NCI-H345 (cell line): ENCODE measurements around the gene KCNJ6.
"Not testable (repeated sequence)": the region's sequence is repeated elsewhere in the genome, so short reads cannot be mapped to it uniquely, and the experiment has no call there.

ENCODE experiments used
- DNase-seq: peaks from one replicate; lab custom pipeline; 2025; lab: John Stamatoyannopoulos, UW

The KCNJ6 gene

GRCh38 chr21:37601027-37601426 lies 315.2 kb downstream of the KCNJ6 start:
- no peak for DNase-seq

- DNase-seq, result no peak
Measured at GRCh38 chr21:37595944-37596343, 320.3 kb downstream of the KCNJ6 start.

- no peak for DNase-seq
Measured at GRCh38 chr21:37594472-37594951, 321.7 kb downstream of the KCNJ6 start.

- DNase-seq, result no peak
Measured at GRCh38 chr21:37593740-37594471, 322.4 kb downstream of the KCNJ6 start.

- DNase-seq, result no peak
Measured at GRCh38 chr21:37593015-37593414, 323.2 kb downstream of the KCNJ6 start.

- DNase-seq, result no peak
Measured at GRCh38 chr21:37592496-37592895, 323.8 kb downstream of the KCNJ6 start.

GRCh38 chr21:37591994-37592393 lies 324.3 kb downstream of the KCNJ6 start:
- not testable (repeated sequence) for DNase-seq

GRCh38 chr21:37590836-37591235 lies 325.4 kb downstream of the KCNJ6 start:
- not testable (repeated sequence) for DNase-seq

- not testable (repeated sequence) for DNase-seq
Measured at GRCh38 chr21:37588644-37589043, 327.6 kb downstream of the KCNJ6 start.

- DNase-seq, result no peak
Measured at GRCh38 chr21:37587635-37588177, 328.6 kb downstream of the KCNJ6 start.

- no peak for DNase-seq
Measured at GRCh38 chr21:37587203-37587602, 329.1 kb downstream of the KCNJ6 start.

GRCh38 chr21:37582590-37582989 lies 333.7 kb downstream of the KCNJ6 start:
- no peak for DNase-seq

- DNase-seq, result no peak
Measured at GRCh38 chr21:37580666-37581065, 335.6 kb downstream of the KCNJ6 start.

- DNase-seq, result no peak
Measured at GRCh38 chr21:37579356-37579755, 336.9 kb downstream of the KCNJ6 start.

GRCh38 chr21:37578471-37579126 lies 337.7 kb downstream of the KCNJ6 start:
- no peak for DNase-seq

- DNase-seq, result not testable (repeated sequence)
Measured at GRCh38 chr21:37576929-37577328, 339.3 kb downstream of the KCNJ6 start.

GRCh38 chr21:37575580-37575979 lies 340.7 kb downstream of the KCNJ6 start:
- DNase-seq, result no peak

GRCh38 chr21:37574751-37575150 lies 341.5 kb downstream of the KCNJ6 start:
- no peak for DNase-seq

- DNase-seq, result no peak
Measured at GRCh38 chr21:37574316-37574715, 341.9 kb downstream of the KCNJ6 start.

- no peak for DNase-seq
Measured at GRCh38 chr21:37571442-37571841, 344.8 kb downstream of the KCNJ6 start.

- DNase-seq, result no peak
Measured at GRCh38 chr21:37568916-37569315, 347.3 kb downstream of the KCNJ6 start.

GRCh38 chr21:37568415-37568814 lies 347.8 kb downstream of the KCNJ6 start:
- no peak for DNase-seq
